Thyroid gland (tissue), 4 donors: ENCODE data around the gene TBC1D22A. TPM values are rescaled to one million over a fixed set of nuclear protein-coding genes. Genes with fewer than 3 reads are reported as not detected.

ENCODE experiments used
- DNase-seq, 2 donors: peaks; one replicate each; pipeline ENCODE4 v3.0.0-alpha.2; 2019
- H3K27ac ChIP-seq, 3 donors: fragments of 200-600 bp; sonication (generic); 1 replicate in 2 of 3; 2 replicates in 1 of 3; pipeline ENCODE4 v1.5.1; 2016 to 2019; ENCODE audit warnings: mild to moderate bottlenecking in 1 of 3, moderate library complexity in 1 of 3
- H3K27me3 ChIP-seq: fragments of 200-600 bp; sonication (generic); one replicate; pipeline ENCODE4 v1.5.1; 2019
- H3K36me3 ChIP-seq, 2 donors: fragments of 200-600 bp; sonication (generic); one replicate each; pipeline ENCODE4 v1.5.1; 2016 to 2019
- H3K4me1 ChIP-seq, 2 donors: fragments of 200-600 bp; sonication (generic); one replicate each; pipeline ENCODE4 v1.5.1; 2017 to 2019
- H3K4me3 ChIP-seq, 3 donors: fragments of 200-600 bp; sonication (generic); replicated peaks in 1 of 3; 1 replicate in 2 of 3; 2 replicates in 1 of 3; pipeline ENCODE4 v1.5.1; 2016; ENCODE audit warnings: mild to moderate bottlenecking in 1 of 3
- H3K9me3 ChIP-seq: fragments of 200-600 bp; sonication (generic); one replicate; pipeline ENCODE4 v1.5.1; 2017
- CTCF ChIP-seq, 6 experiments: fragments of 200-600 bp in 3 of 6; fragments of 450-650 bp in 3 of 6; sonication (generic) in 3 of 6; IDR thresholded peaks; one replicate each; pipeline ENCODE4 v1.5.1; 2016 to 2019; ENCODE audit warnings: antibody characterized with exemption in 6 of 6, mild to moderate bottlenecking in 2 of 6, inconsistent platforms in 1 of 6, moderate library complexity in 1 of 6
- POLR2A ChIP-seq, 2 donors: fragments of 450-650 bp; IDR thresholded peaks; one replicate each; pipeline ENCODE4 v1.6.1; 2017; ENCODE audit warnings: antibody characterized with exemption in 2 of 2, mild to moderate bottlenecking in 2 of 2, moderate library complexity in 1 of 2
- WGBS, 2 donors: methylation state at CpG; one replicate each; pipeline ENCODE4 v1.1.5; 2017; 5-methylcytosine and 5-hydroxymethylcytosine counted together
- intact Hi-C: fragments of 100-400 bp; cut with DNase I; formaldehyde crosslinking; loops from one replicate; pipeline ENCODE4 v1.15.1; 2023
- total RNA-seq, 4 donors: library from RNA; depleted of rRNA; stranded (reverse); fragments of >200 nt; gene quantifications; one replicate each; pipeline ENCODE4 v1.2.3, GENCODE V29; 2016

The TBC1D22A gene
- total RNA-seq, 4 donors from 2014 or later, result 26.7 to 34.6 (median 33.2) TPM

- H3K36me3 ChIP-seq, result no peaks in the 10 kb centered on the region
- no peak for DNase-seq
- H3K27ac ChIP-seq, result no peak overlapping the region
- H3K9me3 ChIP-seq, result no peaks in the 10 kb centered on the region
- intact Hi-C loops, result no loop called here
- no peak overlapping the region for H3K4me3 ChIP-seq
- TF ChIP-seq POLR2A (IDR thresholded peaks at IDR 0.05), result no peak
- no peak for TF ChIP-seq CTCF (IDR thresholded peaks at IDR 0.05)
- no peaks in the 10 kb centered on the region for H3K27me3 ChIP-seq
- 91 to 93% methylated on average over 6 of the region's 6 CpGs for WGBS, 2 donors
- H3K4me1 ChIP-seq, result peaks cover 15 to 29% of the 10 kb centered on the region in 2 donors
Measured at GRCh38 chr22:46969961-46970360, 207.5 kb downstream of the TBC1D22A start.

GRCh38 chr22:46970411-46971098 is 208.1 kb downstream of the TBC1D22A start:
- 91 to 97% methylated on average over 11 to 13 of the region's 13 CpGs for WGBS, 2 donors
- H3K36me3 ChIP-seq, result no peaks in the 10 kb centered on the region
- no peak for DNase-seq
- intact Hi-C loops, result no loop called here
- TF ChIP-seq CTCF (IDR thresholded peaks at IDR 0.05), result no peak
- no peak for TF ChIP-seq POLR2A (IDR thresholded peaks at IDR 0.05)
- H3K4me1 ChIP-seq, result peaks cover 15 to 29% of the 10 kb centered on the region in 2 donors
- peak overlapping the region in 2 of 3 donors; percentile 70 to 78 for H3K27ac ChIP-seq
- H3K27me3 ChIP-seq, result no peaks in the 10 kb centered on the region
- H3K4me3 ChIP-seq, result no peak overlapping the region
- H3K9me3 ChIP-seq, result no peaks in the 10 kb centered on the region

GRCh38 chr22:46971099-46971763 is 208.8 kb downstream of the TBC1D22A start:
- intact Hi-C loops, result no loop called here
- DNase-seq, result peak; percentile 44 to 56
- Histone ChIP-seq H3K4me1 (peaks cover 15 to 31% of the 10 kb centered on the region in 2 donors), H3K27me3 (no peaks in the 10 kb centered on the region), H3K4me3 (no peak overlapping the region), H3K9me3 (no peaks in the 10 kb centered on the region), H3K36me3 (no peaks in the 10 kb centered on the region), H3K27ac (peak overlapping the region; percentile 7 to 78 (median 70))
- WGBS, 2 donors, result 53 to 64% methylated on average over 17 of the region's 17 CpGs
- TF ChIP-seq CTCF (IDR thresholded peaks at IDR 0.05), result no peak
- TF ChIP-seq POLR2A (IDR thresholded peaks at IDR 0.05), result no peak

- Histone ChIP-seq H3K27me3 (no peaks in the 10 kb centered on the region), H3K4me1 (peaks cover 15 to 36% of the 10 kb centered on the region in 2 donors), H3K36me3 (no peaks in the 10 kb centered on the region), H3K4me3 (no peak overlapping the region), H3K27ac (peak overlapping the region; percentile 7 to 78 (median 70)), H3K9me3 (no peaks in the 10 kb centered on the region)
- TF ChIP-seq POLR2A (IDR thresholded peaks at IDR 0.05) (no peak), CTCF (IDR thresholded peaks at IDR 0.05) (no peak)
- DNase-seq, result no peak
- intact Hi-C loops, result no loop called here
- WGBS, 2 donors, result 75 to 91% methylated on average over 4 to 8 of the region's 8 CpGs
Measured at GRCh38 chr22:46971764-46972125, 209.3 kb downstream of the TBC1D22A start.

- H3K27me3 ChIP-seq, result no peaks in the 10 kb centered on the region
- H3K36me3 ChIP-seq, result no peaks in the 10 kb centered on the region
- H3K9me3 ChIP-seq, result no peaks in the 10 kb centered on the region
- TF ChIP-seq CTCF (IDR thresholded peaks at IDR 0.05) (no peak), POLR2A (IDR thresholded peaks at IDR 0.05) (no peak)
- 62 to 69% methylated on average over 17 of the region's 17 CpGs for WGBS, 2 donors
- peak; percentile 81 to 85 for DNase-seq
- H3K4me1 ChIP-seq, result peaks cover 15 to 39% of the 10 kb centered on the region in 2 donors
- peak overlapping the region in 2 of 3 donors; percentile 70 to 78 for H3K27ac ChIP-seq
- H3K4me3 ChIP-seq, result no peak overlapping the region
- intact Hi-C loops, result no loop called here
Measured at GRCh38 chr22:46972256-46972655, 209.8 kb downstream of the TBC1D22A start.
